Sigmoid colon (tissue), 7 donors: ENCODE data around the gene ZNF76. TPM values are rescaled to one million over a fixed set of nuclear protein-coding genes. Genes with fewer than 3 reads are reported as not detected.

ENCODE experiments used
- DNase-seq: peaks from one replicate; pipeline ENCODE4 v3.0.0-alpha.2; 2019
- H3K27ac ChIP-seq, 4 donors: fragments of 200-600 bp; sonication (generic); one replicate each; pipeline ENCODE4 v1.5.1; 2016 to 2019; ENCODE audit warnings: mild to moderate bottlenecking in 1 of 4
- H3K27me3 ChIP-seq, 3 donors: fragments of 200-600 bp; sonication (generic); one replicate each; pipeline ENCODE4 v1.5.1; 2019; ENCODE audit warnings: mild to moderate bottlenecking in 1 of 3
- H3K36me3 ChIP-seq, 4 donors: fragments of 200-600 bp; sonication (generic); one replicate each; pipeline ENCODE4 v1.5.1; 2016 to 2019
- H3K4me1 ChIP-seq, 4 donors: fragments of 200-600 bp; sonication (generic); one replicate each; pipeline ENCODE4 v1.5.1; 2017 to 2019
- H3K4me3 ChIP-seq, 4 donors: fragments of 200-600 bp; sonication (generic); one replicate each; pipeline ENCODE4 v1.5.1; 2017 to 2019; ENCODE audit warnings: mild to moderate bottlenecking in 2 of 4, moderate library complexity in 1 of 4
- H3K9me3 ChIP-seq, 4 donors: fragments of 200-600 bp in 3 of 4; sonication (generic) in 3 of 4; one replicate each; pipeline versions ENCODE4 v1.5.1 to v1.6.1; 2013 to 2019
- CTCF ChIP-seq, 4 experiments: fragments of 450-650 bp in 3 of 4; fragments of 200-600 bp in 1 of 4; IDR thresholded peaks; one replicate each; pipeline ENCODE4 v1.5.1; 2016 to 2019; ENCODE audit warnings: antibody characterized with exemption in 4 of 4, mild to moderate bottlenecking in 3 of 4, moderate library complexity in 2 of 4
- EP300 ChIP-seq, 4 donors: sonication (generic); formaldehyde crosslinking; IDR thresholded peaks; one replicate each; pipeline ENCODE4 v1.6.1; 2017; ENCODE audit warnings: antibody characterized with exemption in 4 of 4
- POLR2A ChIP-seq, 2 donors: fragments of 450-650 bp; IDR thresholded peaks; one replicate each; pipeline ENCODE4 v1.6.1; 2016; ENCODE audit warnings: antibody characterized with exemption in 2 of 2, mild to moderate bottlenecking in 2 of 2, moderate library complexity in 2 of 2
- POLR2AphosphoS5 ChIP-seq, 4 donors: sonication (generic); formaldehyde crosslinking; IDR thresholded peaks; one replicate each; pipeline ENCODE4 v1.6.1; 2017; ENCODE audit warnings: antibody characterized with exemption in 4 of 4
- WGBS, 2 donors: extraction: QIAGEN DNeasy Blood & Tissue Kit; methylation state at CpG; one replicate each; pipeline ENCODE4 v1.1.7; 2013; 5-methylcytosine and 5-hydroxymethylcytosine counted together
- intact Hi-C: fragments of 100-400 bp; cut with DNase I; formaldehyde crosslinking; loops from one replicate; pipeline ENCODE4 v1.15.1; 2023
- polyA plus RNA-seq, 3 donors: library from polyadenylated mRNA; stranded (reverse); fragments of 200-250 nt; gene quantifications; one replicate each; pipeline ENCODE4 v1.2.3, GENCODE V29; 2013
- total RNA-seq, 4 donors: library from RNA; depleted of rRNA; stranded (reverse); fragments of >200 nt; gene quantifications; one replicate each; pipeline ENCODE4 v1.1.0, GENCODE V29; 2016
- donor health status: healthy with polysubstance abuse.
- donor health status: Bipolar disorder and iron deficiency.
- donor health status: healthy.

Gene ZNF76
- total and polyA plus RNA-seq, 7 donors, result 14.3 to 59.8 (median 29.3) TPM

- WGBS, 2 donors, result 92 to 94% methylated on average over 6 of the region's 6 CpGs
- Histone ChIP-seq H3K27me3 (no peaks in the 10 kb centered on the region), H3K9me3 (no peaks in the 10 kb centered on the region), H3K27ac (no peak overlapping the region), H3K4me1 (peaks cover 0 to 19% (median 17%) of the 10 kb centered on the region in 4 donors), H3K4me3 (no peak overlapping the region), H3K36me3 (no peaks in the 10 kb centered on the region)
- DNase-seq, result no peak
- TF ChIP-seq POLR2A (IDR thresholded peaks at IDR 0.05) (no peak), CTCF (IDR thresholded peaks at IDR 0.05) (no peak), POLR2AphosphoS5 (IDR thresholded peaks at IDR 0.05) (no peak), EP300 (IDR thresholded peaks at IDR 0.05) (no peak)
- intact Hi-C loops, result no loop called here
Observed at GRCh38 chr6:35228481-35228880, 31.1 kb upstream of the ZNF76 start.

- 93 to 97% methylated on average over 5 of the region's 5 CpGs for WGBS, 2 donors
- no peaks in the 10 kb centered on the region for H3K27me3 ChIP-seq
- H3K4me1 ChIP-seq, result peaks cover 0 to 19% (median 17%) of the 10 kb centered on the region in 4 donors
- no peak for DNase-seq
- H3K27ac ChIP-seq, result no peak overlapping the region
- H3K4me3 ChIP-seq, result no peak overlapping the region
- no peaks in the 10 kb centered on the region for H3K36me3 ChIP-seq
- intact Hi-C loops, result no loop called here
- no peak for TF ChIP-seq POLR2A (IDR thresholded peaks at IDR 0.05)
- TF ChIP-seq EP300 (IDR thresholded peaks at IDR 0.05), result no peak
- TF ChIP-seq CTCF (IDR thresholded peaks at IDR 0.05), result no peak
- TF ChIP-seq POLR2AphosphoS5 (IDR thresholded peaks at IDR 0.05), result no peak
- no peaks in the 10 kb centered on the region for H3K9me3 ChIP-seq
Observed at GRCh38 chr6:35229304-35229703, 30.2 kb upstream of the ZNF76 start.

DNA sequence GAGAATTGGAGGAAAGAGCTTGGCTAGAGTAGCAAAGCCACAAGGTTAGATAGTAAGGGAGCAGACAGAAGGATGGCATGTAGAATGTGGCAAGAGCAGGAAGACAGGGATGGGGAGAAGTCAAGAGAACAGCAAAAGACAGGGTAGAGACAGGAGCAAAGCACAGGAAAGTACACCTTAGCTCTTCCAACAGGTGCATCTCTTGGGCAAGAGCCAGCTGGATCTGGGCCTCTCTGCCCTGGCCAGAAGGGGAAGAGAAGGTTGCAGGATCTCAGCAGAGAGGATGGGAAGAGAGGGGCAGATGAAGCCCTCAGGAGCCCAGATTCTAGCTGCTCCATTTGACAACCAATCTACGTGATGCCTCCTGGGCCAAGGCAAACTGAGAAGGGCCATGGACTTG is 29.0 kb upstream of the ZNF76 start:
- Histone ChIP-seq H3K4me1 (peaks cover 0 to 19% (median 17%) of the 10 kb centered on the region in 4 donors), H3K27ac (peak overlapping the region; percentile 15 to 63 (median 34))

DNA sequence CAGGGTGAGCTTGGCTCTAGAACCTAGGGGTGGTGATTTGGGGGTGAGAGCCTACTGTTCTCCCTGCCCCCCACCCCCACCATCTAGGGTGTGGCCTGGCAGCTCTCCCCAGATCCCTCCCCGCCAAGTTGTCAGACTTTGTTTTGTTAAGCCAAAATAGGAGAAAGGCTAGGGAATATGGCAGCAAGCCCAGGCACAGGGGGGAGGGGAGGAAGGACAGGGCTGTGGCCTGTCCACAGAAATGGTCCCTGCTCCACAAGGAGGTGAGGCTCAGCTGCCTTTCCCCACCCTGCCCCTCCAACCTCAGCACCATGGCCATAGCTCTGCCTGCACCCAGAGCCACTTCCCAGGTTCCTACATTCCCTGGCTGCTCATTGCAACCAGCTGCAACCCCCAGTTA is 28.6 kb upstream of the ZNF76 start:
- TF ChIP-seq POLR2AphosphoS5 (IDR thresholded peaks at IDR 0.05), result peak; percentile 18 to 43 (median 28)
- no peak for TF ChIP-seq POLR2A (IDR thresholded peaks at IDR 0.05)
- Histone ChIP-seq H3K36me3 (no peaks in the 10 kb centered on the region), H3K4me1 (peaks cover 0 to 19% (median 17%) of the 10 kb centered on the region in 4 donors), H3K27me3 (no peaks in the 10 kb centered on the region), H3K27ac (peak overlapping the region; percentile 15 to 63 (median 34)), H3K4me3 (no peak overlapping the region), H3K9me3 (no peaks in the 10 kb centered on the region)
- DNase-seq, result peak; percentile 84
- intact Hi-C loops, result no loop called here
- 81 to 92% methylated on average over 1 of the region's 1 CpG for WGBS, 2 donors

More for the DNA sequence above, 29.0 kb upstream of the ZNF76 start:
- DNase-seq, result no peak
- H3K4me3 ChIP-seq, result no peak overlapping the region
- no peaks in the 10 kb centered on the region for H3K27me3 ChIP-seq
- intact Hi-C loops, result no loop called here
- H3K9me3 ChIP-seq, result no peaks in the 10 kb centered on the region
- 100% methylated on average over 1 of the region's 1 CpG for WGBS, 2 donors
- no peaks in the 10 kb centered on the region for H3K36me3 ChIP-seq
- TF ChIP-seq POLR2A (IDR thresholded peaks at IDR 0.05) (no peak), CTCF (IDR thresholded peaks at IDR 0.05) (no peak), POLR2AphosphoS5 (IDR thresholded peaks at IDR 0.05) (no peak), EP300 (IDR thresholded peaks at IDR 0.05) (no peak)

GRCh38 chr6:35231563-35231962 is 28.0 kb upstream of the ZNF76 start:
- DNase-seq, result peak; percentile 57
- Histone ChIP-seq H3K27ac (peak overlapping the region; percentile 4 to 63 (median 22)), H3K36me3 (no peaks in the 10 kb centered on the region), H3K27me3 (no peaks in the 10 kb centered on the region), H3K4me1 (peaks cover 0 to 24% (median 17%) of the 10 kb centered on the region in 4 donors), H3K4me3 (no peak overlapping the region), H3K9me3 (no peaks in the 10 kb centered on the region)
- intact Hi-C loops, result no loop called here
- TF ChIP-seq POLR2AphosphoS5 (IDR thresholded peaks at IDR 0.05), result no peak
- no peak for TF ChIP-seq EP300 (IDR thresholded peaks at IDR 0.05)
- no peak for TF ChIP-seq POLR2A (IDR thresholded peaks at IDR 0.05)
- TF ChIP-seq CTCF (IDR thresholded peaks at IDR 0.05), result no peak
- 97 to 98% methylated on average over 7 of the region's 7 CpGs for WGBS, 2 donors
